Fibroblast of villous mesenchyme (primary cell): Measurements from ENCODE around the gene TMEM19. TPM values are rescaled to one million over a fixed set of nuclear protein-coding genes. Genes with fewer than 3 reads are reported as not detected.

Source experiments
- DNase-seq: peaks from one replicate; pipeline ENCODE4 v3.0.0-alpha.2; 2010; ENCODE audit warnings: low read depth
- H3K4me3 ChIP-seq: 2 replicates; pipeline ENCODE4 v1.5.1; 2011; ENCODE audit warnings: low read depth, mild to moderate bottlenecking, low read length
- CTCF ChIP-seq: IDR thresholded peaks from 2 replicates; pipeline ENCODE4 v1.5.1; 2012; ENCODE audit warnings: low read depth, mild to moderate bottlenecking, low read length; ENCODE audit not compliant: insufficient read depth
- total RNA-seq: library from RNA; depleted of rRNA; stranded (reverse); fragments of >200 nt; gene quantifications from 2 replicates; pipeline ENCODE4 v1.2.3, GENCODE V29; 2012

Gene TMEM19
- total RNA-seq, 1 donor, result 37.1 TPM

- TF ChIP-seq CTCF, result no peak
- peak overlapping the region; percentile 86 for H3K4me3 ChIP-seq
- DNase-seq, result peak; percentile 28
These were observed 21.3 kb upstream of the TMEM19 start for GRCh38 chr12:71664411-71665089.

GRCh38 chr12:71665090-71665463 lies 20.8 kb upstream of the TMEM19 start:
- peak overlapping the region; percentile 86 for H3K4me3 ChIP-seq
- no peak for DNase-seq
- TF ChIP-seq CTCF, result no peak

- no peak overlapping the region for H3K4me3 ChIP-seq
- DNase-seq, result no peak
- TF ChIP-seq CTCF, result no peak
These were observed 19.6 kb upstream of the TMEM19 start for GRCh38 chr12:71666259-71666658.

GRCh38 chr12:71671311-71671710 lies 14.6 kb upstream of the TMEM19 start:
- no peak overlapping the region for H3K4me3 ChIP-seq
- no peak for DNase-seq
- no peak for TF ChIP-seq CTCF

- TF ChIP-seq CTCF, result no peak
- H3K4me3 ChIP-seq, result no peak overlapping the region
- no peak for DNase-seq
These were observed 14.1 kb upstream of the TMEM19 start for GRCh38 chr12:71671816-71672215.

GRCh38 chr12:71682466-71682865 lies 3.4 kb upstream of the TMEM19 start:
- DNase-seq, result no peak
- TF ChIP-seq CTCF, result no peak
- H3K4me3 ChIP-seq, result no peak overlapping the region

- no peak for TF ChIP-seq CTCF
- DNase-seq, result no peak
These were observed 2.2 kb upstream of the TMEM19 start for GRCh38 chr12:71683633-71684032.

More at GRCh38 chr12:71683633-71684032, 2.2 kb upstream of the TMEM19 start:
- H3K4me3 ChIP-seq, result no peak overlapping the region
